ENCODE results near the gene MITF. TPM values are rescaled to one million over a fixed set of nuclear protein-coding genes. Genes with fewer than 3 reads are reported as not detected.
"Not testable (repeated sequence)": the region's sequence is repeated elsewhere in the genome, so short reads cannot be mapped to it uniquely, and the experiment has no call there.

Gene MITF
- total RNA-seq, 1 donor from 2014 or later, result 1.3 TPM

GRCh38 chr3:69785769-69786320 is 46.6 kb downstream of the MITF start:
- no peak for DNase-seq (ENCODE audit: low read depth, low spot score)

GRCh38 chr3:69786854-69787253 is 47.6 kb downstream of the MITF start:
- DNase-seq (ENCODE audit: low read depth, low spot score), result no peak

GRCh38 chr3:69787436-69788168 is 48.3 kb downstream of the MITF start:
- DNase-seq (ENCODE audit: low read depth, low spot score), result no peak

GRCh38 chr3:69791106-69791505 is 51.8 kb downstream of the MITF start:
- DNase-seq (ENCODE audit: low read depth, low spot score), result no peak

- no peak for DNase-seq (ENCODE audit: low read depth, low spot score)
These were observed 52.7 kb downstream of the MITF start for GRCh38 chr3:69791919-69792399.

GRCh38 chr3:69796126-69796525 is 56.9 kb downstream of the MITF start:
- not testable (repeated sequence) for DNase-seq (ENCODE audit: low read depth, low spot score)

- DNase-seq (ENCODE audit: low read depth, low spot score), result no peak
These were observed 64.5 kb downstream of the MITF start for GRCh38 chr3:69803681-69804270.

- no peak for DNase-seq (ENCODE audit: low read depth, low spot score)
These were observed 66.2 kb downstream of the MITF start for GRCh38 chr3:69805491-69805890.

GRCh38 chr3:69806735-69807438 is 67.6 kb downstream of the MITF start:
- DNase-seq (ENCODE audit: low read depth, low spot score), result peak; percentile 61

GRCh38 chr3:69807674-69808073 is 68.4 kb downstream of the MITF start:
- DNase-seq (ENCODE audit: low read depth, low spot score), result no peak

GRCh38 chr3:69809076-69809835 is 70.0 kb downstream of the MITF start:
- no peak for DNase-seq (ENCODE audit: low read depth, low spot score)

- DNase-seq (ENCODE audit: low read depth, low spot score), result no peak
These were observed 72.5 kb downstream of the MITF start for GRCh38 chr3:69811452-69812401.

- DNase-seq (ENCODE audit: low read depth, low spot score), result no peak
These were observed 76.7 kb downstream of the MITF start for GRCh38 chr3:69815970-69816369.

- DNase-seq (ENCODE audit: low read depth, low spot score), result no peak
These were observed 78.7 kb downstream of the MITF start for GRCh38 chr3:69817988-69818387.

- DNase-seq (ENCODE audit: low read depth, low spot score), result no peak
These were observed 80.0 kb downstream of the MITF start for GRCh38 chr3:69819282-69819681.

- DNase-seq (ENCODE audit: low read depth, low spot score), result no peak
These were observed 81.9 kb downstream of the MITF start for GRCh38 chr3:69821133-69821532.

GRCh38 chr3:69823743-69824142 is 84.5 kb downstream of the MITF start:
- no peak for DNase-seq (ENCODE audit: low read depth, low spot score)

- DNase-seq (ENCODE audit: low read depth, low spot score), result no peak
These were observed 86.2 kb downstream of the MITF start for GRCh38 chr3:69825446-69825845.

- DNase-seq (ENCODE audit: low read depth, low spot score), result no peak
These were observed 87.9 kb downstream of the MITF start for GRCh38 chr3:69827127-69827526.

GRCh38 chr3:69828817-69829216 is 89.6 kb downstream of the MITF start:
- DNase-seq (ENCODE audit: low read depth, low spot score), result no peak
